HepG2 (cell line): ENCODE measurements around the gene PLCB1. TPM values are rescaled to one million over a fixed set of nuclear protein-coding genes. Genes with fewer than 3 reads are reported as not detected.

ENCODE experiments used
- ATAC-seq: fragments of 200-7000 bp; cut with Tn5 transposase; 3 replicates; pipeline ENCODE4 v1.9.1; 2020; ENCODE audit warnings: mild to moderate bottlenecking, moderate library complexity
- BruUV-seq: library from RNA; stranded (reverse); fragments of 400-500 nt; replicated peaks from 2 replicates; lab custom pipeline; 2021; lab: Mats Ljungman, UMichigan
- CTCF ChIA-PET: fragments of 300-600 bp; formaldehyde crosslinking; extraction: SDS; loops from one replicate; lab custom pipeline; 2021; ENCODE audit warnings: low total read pairs, inconsistent platforms, low intra/inter-chr PET ratio; lab: Yijun Ruan, JAX
- POLR2A ChIA-PET: fragments of 350-600 bp; sonication (Branson Sonifier 250); formaldehyde crosslinking; loops from one replicate; lab custom pipeline; 2020; ENCODE audit warnings: antibody characterized with exemption, inconsistent platforms; lab: Yijun Ruan, JAX
- DNase-seq: peaks from one replicate; pipeline ENCODE4 v3.0.0-alpha.2; 2015; ENCODE audit warnings: low spot score
- FAIRE-seq: peaks from 3 replicates; lab custom pipeline; 2011; peaks lifted over from hg19 to GRCh38; lab: Jason Lieb, UNC
- H2AFZ ChIP-seq: one replicate; pipeline ENCODE4 v1.6.1; 2011; ENCODE audit warnings: low read length, inconsistent platforms
- H3K27ac ChIP-seq: fragments of 300-600 bp; 3 replicates; pipeline ENCODE4 v1.8.0; 2011; ENCODE audit warnings: mixed run types, mild to moderate bottlenecking, mixed read lengths, low read length, inconsistent platforms; ENCODE audit not compliant: insufficient read depth; ENCODE audit errors: extremely low read length
- H3K27me3 ChIP-seq, 2 experiments: fragments of 200-600 bp in 1 of 2; 2 replicates in 1 of 2; 3 replicates in 1 of 2; pipeline versions ENCODE4 v1.6.0 to v1.8.0; 2011; ENCODE audit warnings: low read length in 2 of 2, mild to moderate bottlenecking in 2 of 2, moderate library complexity in 2 of 2, inconsistent platforms in 1 of 2; ENCODE audit not compliant: insufficient read depth in 2 of 2, control insufficient read depth in 1 of 2
- H3K36me3 ChIP-seq, 2 experiments: fragments of 200-600 bp in 1 of 2; replicated peaks in 1 of 2; 2 replicates in 1 of 2; 3 replicates in 1 of 2; pipeline versions ENCODE4 v1.5.1 to v1.8.0; 2011; ENCODE audit warnings: low read length in 2 of 2, inconsistent platforms in 1 of 2; ENCODE audit not compliant: insufficient read depth in 2 of 2, control insufficient read depth in 1 of 2
- H3K4me1 ChIP-seq: 2 replicates; pipeline ENCODE4 v1.5.1; 2012; ENCODE audit warnings: low read length, inconsistent platforms; ENCODE audit not compliant: insufficient read depth
- H3K4me2 ChIP-seq: 2 replicates; pipeline ENCODE4 v1.6.0; 2011; ENCODE audit warnings: low read depth, low read length, inconsistent platforms
- H3K4me3 ChIP-seq, 3 experiments: fragments of 200-600 bp in 1 of 3; sonication (generic), shearing (Covaris generic) in 1 of 3; replicated peaks in 1 of 3; 2 replicates each; pipeline ENCODE4 v1.5.1; 2011 to 2016; ENCODE audit warnings: low read length in 3 of 3, inconsistent platforms in 2 of 3, low read depth in 2 of 3, mild to moderate bottlenecking in 2 of 3, control low read depth in 1 of 3, mixed read lengths in 1 of 3; ENCODE audit not compliant: insufficient read depth in 1 of 3
- H3K79me2 ChIP-seq: one replicate; pipeline ENCODE4 v1.6.1; 2011; ENCODE audit warnings: low read length, inconsistent platforms; ENCODE audit not compliant: insufficient read depth
- H3K9ac ChIP-seq: 2 replicates; pipeline ENCODE4 v1.6.0; 2011; ENCODE audit warnings: mild to moderate bottlenecking, low read depth, low read length, inconsistent platforms; ENCODE audit not compliant: insufficient read depth
- H3K9me3 ChIP-seq: 2 replicates; pipeline ENCODE4 v1.5.1; 2012; ENCODE audit warnings: mild to moderate bottlenecking, low read length
- H4K20me1 ChIP-seq: 2 replicates; pipeline ENCODE4 v1.6.0; 2011; ENCODE audit warnings: inconsistent platforms, mild to moderate bottlenecking, low read length, moderate library complexity; ENCODE audit not compliant: insufficient read depth
- MTF2 ChIP-seq: sonication (generic); formaldehyde crosslinking; IDR thresholded peaks from 2 replicates; pipeline ENCODE4 v1.5.0; 2020; ENCODE audit warnings: missing genetic modification reagents, borderline replicate concordance
- POLR2A ChIP-seq, 2 experiments: IDR thresholded peaks; 2 replicates each; pipeline ENCODE4 v1.6.1; 2011; ENCODE audit warnings: low read depth in 2 of 2, low read length in 2 of 2, mild to moderate bottlenecking in 1 of 2, moderate library complexity in 1 of 2; ENCODE audit not compliant: insufficient read depth in 1 of 2
- RAD51 ChIP-seq: fragments of 450-650 bp; IDR thresholded peaks from 2 replicates; pipeline ENCODE4 v1.6.1; 2016; ENCODE audit warnings: borderline replicate concordance
- ZMYM2 ChIP-seq: sonication (generic); formaldehyde crosslinking; IDR thresholded peaks from 2 replicates; pipeline ENCODE4 v1.8.0; 2022; ENCODE audit warnings: mild to moderate bottlenecking, missing genetic modification reagents
- ZMYM3 ChIP-seq: sonication (generic); formaldehyde crosslinking; IDR thresholded peaks from 2 replicates; pipeline ENCODE4 v1.5.1; 2020; ENCODE audit warnings: mild to moderate bottlenecking, missing genetic modification reagents
- ZNF296 ChIP-seq: sonication (generic); formaldehyde crosslinking; conservative IDR thresholded peaks from 2 replicates; pipeline ENCODE4 v1.5.0; 2020; ENCODE audit warnings: mild to moderate bottlenecking, missing genetic modification reagents
- ZNF496 ChIP-seq: sonication (generic); formaldehyde crosslinking; IDR thresholded peaks from 2 replicates; pipeline ENCODE4 v1.8.1; 2023; ENCODE audit warnings: mild to moderate bottlenecking, moderate library complexity, missing genetic modification reagents; ENCODE audit not compliant: insufficient replicate concordance
- ZNF510 ChIP-seq: sonication (generic); formaldehyde crosslinking; IDR thresholded peaks from 2 replicates; pipeline ENCODE4 v1.4.0; 2020; ENCODE audit warnings: low read depth, mild to moderate bottlenecking, missing genetic modification reagents
- WGBS: methylation state at CpG from one replicate; pipeline ENCODE4 v1.1.6; 2017; ENCODE audit warnings: low lambda C conversion rate; 5-methylcytosine and 5-hydroxymethylcytosine counted together
- in situ Hi-C: cut with HindIII; loops from 2 replicates; pipeline ENCODE4 v1.10.0; 2017; ENCODE audit warnings: low pct_unique_long_range_greater_than_20kb; ENCODE audit not compliant: extremely low pct_ligation_motif_present
- intact Hi-C: fragments of 100-400 bp; cut with micrococcal nuclease; formaldehyde crosslinking; loops from one replicate; pipeline ENCODE4 v1.10.0; 2022; ENCODE audit not compliant: unreplicated experiment
- polyA plus RNA-seq, 8 experiments: library from polyadenylated mRNA; depleted of rRNA in 3 of 8; stranded (reverse) in 7 of 8; unstranded in 1 of 8; fragments of >200 nt; fragmentation: Illumina TruSeq in 4 of 8; extraction: Trizol in 4 of 8; gene quantifications; 2 replicates each; pipeline versions ENCODE4 v1.2.1 to v1.2.3, GENCODE V29; 2011 to 2016; ENCODE audit warnings: low read depth in 4 of 8, missing spikeins in 1 of 8, mixed read lengths in 1 of 8; ENCODE audit not compliant: insufficient read depth in 1 of 8
- total RNA-seq, 5 experiments: library from RNA; depleted of rRNA; stranded (reverse); fragments of >200 nt; fragmentation: Illumina TruSeq; extraction: Trizol; gene quantifications; 2 replicates each; pipeline ENCODE4 v1.2.3, GENCODE V29; 2016; ENCODE audit warnings: low read depth in 1 of 5
- TF ChIP-seq, protein P1 (sequence below): sonication (generic); formaldehyde crosslinking; IDR thresholded peaks from 2 replicates; pipeline ENCODE4 v1.4.0; 2020; ENCODE audit warnings: mild to moderate bottlenecking, missing genetic modification reagents
- TF ChIP-seq, protein P2 (sequence below): sonication (generic); formaldehyde crosslinking; IDR thresholded peaks from 2 replicates; pipeline ENCODE4 v1.4.0; 2020; ENCODE audit warnings: missing genetic modification reagents
- TF ChIP-seq, protein P3 (sequence below): sonication (generic); formaldehyde crosslinking; IDR thresholded peaks from 2 replicates; pipeline ENCODE4 v1.5.1; 2020; ENCODE audit warnings: mild to moderate bottlenecking, missing genetic modification reagents, borderline replicate concordance

Gene PLCB1
- total and polyA plus RNA-seq, 2 of the 13 experiments (the other 11 are each of a cell fraction or from before 2014, with no cell fraction given), result 42.4 to 55.9 TPM

DNA sequence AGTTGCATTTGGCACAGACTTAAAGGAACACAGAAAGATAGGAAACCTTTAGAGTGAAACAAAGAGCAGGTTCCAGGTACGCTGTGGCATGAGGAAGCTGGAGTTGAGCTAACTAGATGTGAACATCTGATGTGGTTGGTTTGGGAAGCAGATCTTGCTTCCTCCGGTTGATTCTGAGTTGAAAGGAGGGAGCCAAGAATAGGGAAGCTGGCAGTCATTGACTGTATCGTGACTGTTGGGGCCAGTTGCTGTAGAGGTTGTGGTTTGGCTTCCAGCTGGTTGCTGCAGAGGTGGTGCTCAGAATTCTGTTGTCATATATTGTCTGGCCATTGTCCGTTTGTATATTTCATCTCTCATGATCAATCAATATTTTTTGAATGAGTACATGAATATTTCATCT, 325.9 kb downstream of the PLCB1 start:
- Histone ChIP-seq H4K20me1 (peaks cover 7% of the 10 kb centered on the region; the same call in 1 of the 2 replicates), H3K9ac (no peak overlapping the region), H3K79me2 (no peaks in the 10 kb centered on the region), H3K4me1 (no peaks in the 10 kb centered on the region), H3K4me2 (no peak overlapping the region), H3K36me3 (no peaks in the 10 kb centered on the region), H3K27ac (no peak overlapping the region), H2AFZ (no peak overlapping the region)
- WGBS, result 95% methylated on average over 4 of the region's 4 CpGs
- ChIA-PET POLR2A (no interaction called here), CTCF (no interaction called here)
- no peak for DNase-seq
- in situ Hi-C loops (no loop called here), intact Hi-C loops (no loop called here)
- no peak for FAIRE-seq
- no peak for ATAC-seq
- TF ChIP-seq, protein P1, sequence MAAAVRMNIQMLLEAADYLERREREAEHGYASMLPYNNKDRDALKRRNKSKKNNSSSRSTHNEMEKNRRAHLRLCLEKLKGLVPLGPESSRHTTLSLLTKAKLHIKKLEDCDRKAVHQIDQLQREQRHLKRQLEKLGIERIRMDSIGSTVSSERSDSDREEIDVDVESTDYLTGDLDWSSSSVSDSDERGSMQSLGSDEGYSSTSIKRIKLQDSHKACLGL (CRISPR knock-in tag), result no peak
- TF ChIP-seq ZNF510 (CRISPR knock-in tag), result no peak
- TF ChIP-seq ZNF296 (CRISPR knock-in tag), result no peak
- TF ChIP-seq, protein P2, sequence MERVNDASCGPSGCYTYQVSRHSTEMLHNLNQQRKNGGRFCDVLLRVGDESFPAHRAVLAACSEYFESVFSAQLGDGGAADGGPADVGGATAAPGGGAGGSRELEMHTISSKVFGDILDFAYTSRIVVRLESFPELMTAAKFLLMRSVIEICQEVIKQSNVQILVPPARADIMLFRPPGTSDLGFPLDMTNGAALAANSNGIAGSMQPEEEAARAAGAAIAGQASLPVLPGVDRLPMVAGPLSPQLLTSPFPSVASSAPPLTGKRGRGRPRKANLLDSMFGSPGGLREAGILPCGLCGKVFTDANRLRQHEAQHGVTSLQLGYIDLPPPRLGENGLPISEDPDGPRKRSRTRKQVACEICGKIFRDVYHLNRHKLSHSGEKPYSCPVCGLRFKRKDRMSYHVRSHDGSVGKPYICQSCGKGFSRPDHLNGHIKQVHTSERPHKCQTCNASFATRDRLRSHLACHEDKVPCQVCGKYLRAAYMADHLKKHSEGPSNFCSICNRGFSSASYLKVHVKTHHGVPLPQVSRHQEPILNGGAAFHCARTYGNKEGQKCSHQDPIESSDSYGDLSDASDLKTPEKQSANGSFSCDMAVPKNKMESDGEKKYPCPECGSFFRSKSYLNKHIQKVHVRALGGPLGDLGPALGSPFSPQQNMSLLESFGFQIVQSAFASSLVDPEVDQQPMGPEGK (CRISPR knock-in tag), result no peak
- no peak for TF ChIP-seq POLR2A (IDR thresholded peaks at IDR 0.05; ENCODE audit: insufficient read depth in 1 of 2, low read depth in 2 of 2, low read length in 2 of 2)
- TF ChIP-seq ZNF496 (CRISPR knock-in tag), result no peak
- no peak for TF ChIP-seq RAD51
- TF ChIP-seq, protein P3, sequence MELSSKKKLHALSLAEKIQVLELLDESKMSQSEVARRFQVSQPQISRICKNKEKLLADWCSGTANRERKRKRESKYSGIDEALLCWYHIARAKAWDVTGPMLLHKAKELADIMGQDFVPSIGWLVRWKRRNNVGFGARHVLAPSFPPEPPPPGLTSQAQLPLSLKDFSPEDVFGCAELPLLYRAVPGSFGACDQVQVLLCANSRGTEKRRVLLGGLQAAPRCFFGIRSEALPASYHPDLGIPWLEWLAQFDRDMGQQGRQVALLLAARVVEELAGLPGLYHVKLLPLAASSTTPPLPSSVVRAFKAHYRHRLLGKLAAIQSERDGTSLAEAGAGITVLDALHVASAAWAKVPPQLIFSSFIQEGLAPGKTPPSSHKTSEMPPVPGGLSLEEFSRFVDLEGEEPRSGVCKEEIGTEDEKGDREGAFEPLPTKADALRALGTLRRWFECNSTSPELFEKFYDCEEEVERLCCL (CRISPR knock-in tag), result no peak
- TF ChIP-seq MTF2 (CRISPR knock-in tag), result no peak
- TF ChIP-seq ZMYM3 (CRISPR knock-in tag), result no peak
- no peak for TF ChIP-seq ZMYM2
- TF ChIP-seq, all 625 proteins: peak for 0
- H3K27me3 ChIP-seq, result no peaks in the 10 kb centered on the region
- H3K9me3 ChIP-seq, result no peaks in the 10 kb centered on the region
- no TSS peak for BruUV-seq
- H3K4me3 ChIP-seq, result no peak overlapping the region
